Endothelial cell of umbilical vein (primary cell): ENCODE measurements around the gene SIGLEC10. TPM values are rescaled to one million over a fixed set of nuclear protein-coding genes. Genes with fewer than 3 reads are reported as not detected.

Source experiments
- BruUV-seq: library from RNA; stranded (reverse); fragments of 400-500 nt; replicated peaks from 2 replicates; lab custom pipeline; 2021; lab: Mats Ljungman, UMichigan
- CTCF ChIA-PET: fragments of 300-600, 350-600 bp; sonication (Branson Sonifier 250); formaldehyde crosslinking; loops from one replicate; lab custom pipeline; 2021; ENCODE audit warnings: antibody characterized with exemption, inconsistent platforms; lab: Charles Lee
- POLR2A ChIA-PET: fragments of 300-600, 350-600 bp; sonication (Branson Sonifier 250); formaldehyde crosslinking; loops from one replicate; lab custom pipeline; 2021; ENCODE audit warnings: antibody characterized with exemption, inconsistent platforms; lab: Charles Lee
- DNase-seq: peaks from one replicate; pipeline ENCODE4 v3.0.0-alpha.2; 2011; ENCODE audit warnings: low read depth, low spot score
- FAIRE-seq: peaks from 2 replicates; lab custom pipeline; 2011; peaks lifted over from hg19 to GRCh38; lab: Jason Lieb, UNC
- H2AFZ ChIP-seq: 2 replicates; pipeline ENCODE4 v1.6.0; 2012; ENCODE audit warnings: low read depth, low read length, control low read depth, inconsistent platforms
- H3K27ac ChIP-seq: 2 replicates; pipeline ENCODE4 v1.5.1; 2011; ENCODE audit warnings: low read depth, mild to moderate bottlenecking, control low read depth, low read length, moderate library complexity; ENCODE audit not compliant: insufficient read depth
- H3K27me3 ChIP-seq, 2 experiments: 2 replicates each; pipeline versions ENCODE4 v1.6.0 to v1.6.1; 2011; ENCODE audit warnings: low read length in 2 of 2, mixed read lengths in 1 of 2; ENCODE audit not compliant: control insufficient read depth in 2 of 2, insufficient read depth in 2 of 2
- H3K36me3 ChIP-seq, 2 experiments: 2 replicates in 1 of 2; 3 replicates in 1 of 2; pipeline ENCODE4 v1.5.1; 2011; ENCODE audit warnings: low read length in 2 of 2, mild to moderate bottlenecking in 1 of 2, moderate library complexity in 1 of 2; ENCODE audit not compliant: control insufficient read depth in 2 of 2, insufficient read depth in 2 of 2; ENCODE audit errors: extremely low read depth in 1 of 2
- H3K4me1 ChIP-seq: 3 replicates; pipeline ENCODE4 v1.5.1; 2011; ENCODE audit warnings: mild to moderate bottlenecking, low read length; ENCODE audit not compliant: control insufficient read depth, insufficient read depth; ENCODE audit errors: extremely low read depth
- H3K4me2 ChIP-seq: 2 replicates; pipeline ENCODE4 v1.6.1; 2011; ENCODE audit warnings: low read length, control low read depth, mixed read lengths; ENCODE audit not compliant: insufficient read depth
- H3K4me3 ChIP-seq, 3 experiments: fragments of 200-600 bp in 1 of 3; sonication (generic), shearing (Covaris generic) in 1 of 3; replicated peaks in 1 of 3; 2 replicates each; pipeline ENCODE4 v1.5.1; 2011 to 2016; ENCODE audit warnings: control low read depth in 3 of 3, low read length in 3 of 3, mild to moderate bottlenecking in 2 of 3, inconsistent platforms in 1 of 3, low read depth in 1 of 3, moderate library complexity in 1 of 3; ENCODE audit not compliant: insufficient read depth in 1 of 3
- H3K79me2 ChIP-seq: 2 replicates; pipeline ENCODE4 v1.6.0; 2012; ENCODE audit warnings: low read length, inconsistent platforms; ENCODE audit not compliant: control insufficient read depth, insufficient read depth
- H3K9ac ChIP-seq: replicated peaks from 2 replicates; pipeline ENCODE3; 2011; ENCODE audit warnings: low read length, control low read depth; ENCODE audit not compliant: insufficient read depth; ENCODE audit errors: extremely low read depth
- H3K9me1 ChIP-seq: replicated peaks from 3 replicates; pipeline ENCODE4 v1.6.0; 2011; ENCODE audit warnings: mild to moderate bottlenecking, low read length; ENCODE audit not compliant: control insufficient read depth, insufficient read depth; ENCODE audit errors: extremely low read depth
- H3K9me3 ChIP-seq: replicated peaks from 2 replicates; pipeline ENCODE4 v1.5.1; 2012; ENCODE audit warnings: low read length, inconsistent platforms; ENCODE audit not compliant: control insufficient read depth, insufficient read depth
- H4K20me1 ChIP-seq: replicated peaks from 2 replicates; pipeline ENCODE3; 2011; ENCODE audit warnings: mild to moderate bottlenecking, low read length; ENCODE audit not compliant: control insufficient read depth, insufficient read depth; ENCODE audit errors: extremely low read depth
- EZH2 ChIP-seq: IDR thresholded peaks from 2 replicates; pipeline ENCODE4 v1.6.1; 2012; ENCODE audit warnings: borderline replicate concordance, low read depth, mild to moderate bottlenecking, moderate library complexity, low read length, inconsistent platforms; ENCODE audit not compliant: severe bottlenecking
- GATA2 ChIP-seq: IDR thresholded peaks from 2 replicates; pipeline ENCODE4 v1.7.0; 2011; ENCODE audit warnings: low read depth, mild to moderate bottlenecking, moderate library complexity, mixed read lengths, low read length; ENCODE audit not compliant: insufficient read length, insufficient read depth
- JUN ChIP-seq: IDR thresholded peaks from 2 replicates; pipeline ENCODE4 v1.6.1; 2011; ENCODE audit warnings: borderline replicate concordance, low read depth; ENCODE audit not compliant: insufficient read length, insufficient read depth
- MAX ChIP-seq: IDR thresholded peaks from 2 replicates; pipeline ENCODE4 v1.6.1; 2011; ENCODE audit not compliant: insufficient read depth, insufficient read length
- POLR2A ChIP-seq: IDR thresholded peaks from 2 replicates; pipeline ENCODE4 v1.6.1; 2012; ENCODE audit warnings: low read depth, mild to moderate bottlenecking, control low read depth, low read length
- POLR2AphosphoS5 ChIP-seq: IDR thresholded peaks from 2 replicates; pipeline ENCODE4 v1.6.1; 2012; ENCODE audit warnings: low read depth, mild to moderate bottlenecking, control low read depth, low read length, moderate library complexity; ENCODE audit not compliant: insufficient read depth
- dilution Hi-C: fragments of 300-500 bp; cut with MboI; formaldehyde crosslinking; loops from one replicate; pipeline ENCODE4 v1.15.0; 2019; ENCODE audit warnings: low sequenced_read_pairs; ENCODE audit not compliant: extremely low pct_ligation_motif_present
- intact Hi-C: fragments of 100-400 bp; cut with micrococcal nuclease; formaldehyde crosslinking; loops from one replicate; pipeline ENCODE4 v1.10.0; 2022
- polyA plus RNA-seq, 4 experiments: library from polyadenylated mRNA; depleted of rRNA in 3 of 4; stranded (reverse) in 3 of 4; unstranded in 1 of 4; fragments of >200 nt; gene quantifications; 2 replicates each; pipeline versions ENCODE4 v1.2.1 to v1.2.3, GENCODE V29; 2011 to 2012; ENCODE audit warnings: missing spikeins in 1 of 4
- total RNA-seq: library from RNA; stranded (reverse); gene quantifications from 2 replicates; pipeline ENCODE4 v1.2.3, GENCODE V29; 2021

The SIGLEC10 gene
- total and polyA plus RNA-seq, 2 donors (not counting 3 experiments of a cell fraction or from before 2014, with no cell fraction given), result not detected

- peak overlapping the region; percentile 75 for H3K4me2 ChIP-seq
- dilution Hi-C loops, result no loop called here
- H3K4me3 ChIP-seq, result peak overlapping the region; percentile 40 to 87 (median 63)
- H3K9me3 ChIP-seq, result no peaks in the 10 kb centered on the region
- intact Hi-C loops, result loop anchor here (1.0 to 5.0 kb wide), 6 partner anchors 27 to 323 kb away; partner anchors contain the start of gene CTU1
- H3K9ac ChIP-seq, result peak overlapping the region; percentile 89
- no TSS peak for BruUV-seq
- peaks cover 18% of the 10 kb centered on the region for H3K4me1 ChIP-seq
- peak; percentile 97 for DNase-seq
- H3K27me3 ChIP-seq, result no peaks in the 10 kb centered on the region
- peak overlapping the region; percentile 23 for H2AFZ ChIP-seq
- POLR2A ChIA-PET, result interaction anchor here (0.6 to 1.7 kb wide), 3 partner anchors 27 to 290 kb away, joined by 3 to 8 read pairs (median 4); no protein-coding TSS in a partner anchor
- TF ChIP-seq GATA2 (no peak), POLR2A (peak; percentile 89), MAX (no peak), POLR2AphosphoS5 (peak; percentile 42), EZH2 (no peak), JUN (no peak)
- H4K20me1 ChIP-seq, result no peaks in the 10 kb centered on the region
- H3K36me3 ChIP-seq, result no peaks in the 10 kb centered on the region
- H3K9me1 ChIP-seq, result no peaks in the 10 kb centered on the region
- peaks cover 5% of the 10 kb centered on the region for H3K79me2 ChIP-seq
- CTCF ChIA-PET, result interaction anchor here (1.0 to 3.6 kb wide), 3 partner anchors 27 to 295 kb away, joined by 3 to 27 read pairs (median 6); no protein-coding TSS in a partner anchor
- peak; percentile 98 for FAIRE-seq
- peak overlapping the region; percentile 18 for H3K27ac ChIP-seq
These were observed 50.8 kb downstream of the SIGLEC10 start for GRCh38 chr19:51366389-51367254.
